Measurements from ENCODE around the gene NRCAM.

- no peak for TF ChIP-seq CTCF (IDR thresholded peaks at IDR 0.05)
- no peak for TF ChIP-seq POLR2A (IDR thresholded peaks at IDR 0.05)
Observed at GRCh38 chr7:108246227-108246837, 209.9 kb downstream of the NRCAM start.
